Activated CD8-positive, alpha-beta memory T cell treated with anti-CD3 and anti-CD28 coated beads for 48 hours (primary cell): ENCODE measurements around the gene RAB6B.

Source experiments
- DNase-seq, 3 experiments: peaks; one replicate each; pipeline ENCODE4 v3.0.0-alpha.2; 2020; ENCODE audit warnings: low read depth in 2 of 3, low spot score in 2 of 3

RAB6B gene

GRCh38 chr3:133896002-133896761, 500 bp upstream of the RAB6B start:
- DNase-seq, result no peak

GRCh38 chr3:133894353-133895207, 1.1 kb downstream of the RAB6B start:
- no peak for DNase-seq

- no peak for DNase-seq
Measured at GRCh38 chr3:133893683-133894352, 1.9 kb downstream of the RAB6B start.

- no peak for DNase-seq
Measured at GRCh38 chr3:133892541-133893231, 3.0 kb downstream of the RAB6B start.

GRCh38 chr3:133891662-133892378, 3.9 kb downstream of the RAB6B start:
- no peak for DNase-seq

- DNase-seq, result no peak
Measured at GRCh38 chr3:133890972-133891644, 4.6 kb downstream of the RAB6B start.

GRCh38 chr3:133890037-133890436, 5.6 kb downstream of the RAB6B start:
- DNase-seq, result no peak

GRCh38 chr3:133888726-133889340, 6.8 kb downstream of the RAB6B start:
- DNase-seq, result no peak

GRCh38 chr3:133887803-133888703, 7.6 kb downstream of the RAB6B start:
- DNase-seq, result no peak

GRCh38 chr3:133887074-133887802, 8.4 kb downstream of the RAB6B start:
- no peak for DNase-seq

GRCh38 chr3:133886031-133886722, 9.5 kb downstream of the RAB6B start:
- no peak for DNase-seq

- DNase-seq, result no peak
Measured at GRCh38 chr3:133884887-133885711, 10.6 kb downstream of the RAB6B start.

GRCh38 chr3:133884054-133884886, 11.4 kb downstream of the RAB6B start:
- no peak for DNase-seq

- no peak for DNase-seq
Measured at GRCh38 chr3:133883641-133884040, 12.0 kb downstream of the RAB6B start.

GRCh38 chr3:133882986-133883586, 12.6 kb downstream of the RAB6B start:
- no peak for DNase-seq
